CD14-positive monocyte (primary cell): Measurements from ENCODE around the gene IGF1R. TPM values are rescaled to one million over a fixed set of nuclear protein-coding genes. Genes with fewer than 3 reads are reported as not detected.
A peak's percentile ranks its signal among the peaks of the same experiment; 100 is the strongest.

Source experiments
- DNase-seq, 3 donors: peaks; one replicate each; pipeline ENCODE4 v3.0.0-alpha.2; 2011 to 2022
- H2AFZ ChIP-seq: 2 replicates; pipeline ENCODE4 v1.6.0; 2012; ENCODE audit warnings: mild to moderate bottlenecking, low read depth, low read length, inconsistent platforms; ENCODE audit not compliant: insufficient read depth, poor library complexity, severe bottlenecking
- H3K27ac ChIP-seq, 2 donors: 1 replicate in 1 of 2; 2 replicates in 1 of 2; pipeline ENCODE4 v1.5.1; 2012 to 2013; ENCODE audit warnings: low read length in 2 of 2, control low read depth in 1 of 2, inconsistent platforms in 1 of 2, low read depth in 1 of 2, mild to moderate bottlenecking in 1 of 2
- H3K27me3 ChIP-seq, 2 donors: one replicate each; pipeline versions ENCODE4 v1.6.0 to v1.6.1; 2011 to 2013; ENCODE audit warnings: low read length in 2 of 2; ENCODE audit not compliant: control insufficient read depth in 2 of 2, insufficient read depth in 2 of 2
- H3K36me3 ChIP-seq, 2 donors: replicated peaks in 1 of 2; 1 replicate in 1 of 2; 2 replicates in 1 of 2; pipeline versions ENCODE4 v1.5.1 to v1.6.1; 2012 to 2013; ENCODE audit warnings: low read length in 2 of 2, control low read depth in 1 of 2, inconsistent platforms in 1 of 2, mild to moderate bottlenecking in 1 of 2; ENCODE audit not compliant: insufficient read depth in 2 of 2, control insufficient read depth in 1 of 2
- H3K4me1 ChIP-seq, 2 donors: 1 replicate in 1 of 2; 2 replicates in 1 of 2; pipeline versions ENCODE4 v1.5.1 to v1.6.1; 2012 to 2013; ENCODE audit warnings: low read length in 2 of 2, control low read depth in 1 of 2, inconsistent platforms in 1 of 2, mild to moderate bottlenecking in 1 of 2, moderate library complexity in 1 of 2; ENCODE audit not compliant: insufficient read depth in 2 of 2, control insufficient read depth in 1 of 2
- H3K4me2 ChIP-seq: replicated peaks from 2 replicates; pipeline ENCODE3; 2012; ENCODE audit warnings: low read length, moderate library complexity, mild to moderate bottlenecking; ENCODE audit not compliant: poor library complexity, severe bottlenecking; ENCODE audit errors: extremely low read depth
- H3K4me3 ChIP-seq, 3 experiments: fragments of 200-600 bp in 1 of 3; sonication (generic) in 1 of 3; replicated peaks in 1 of 3; 1 replicate in 2 of 3; 2 replicates in 1 of 3; pipeline ENCODE4 v1.5.1; 2011 to 2013; ENCODE audit warnings: low read length in 3 of 3, mild to moderate bottlenecking in 3 of 3, control low read depth in 2 of 3, low read depth in 2 of 3, inconsistent platforms in 1 of 3, moderate library complexity in 1 of 3
- H3K79me2 ChIP-seq: 2 replicates; pipeline ENCODE4 v1.6.0; 2012; ENCODE audit warnings: mild to moderate bottlenecking, control low read depth, inconsistent platforms, low read length, moderate library complexity; ENCODE audit not compliant: insufficient read depth
- H3K9ac ChIP-seq: 2 replicates; pipeline ENCODE4 v1.6.0; 2017; ENCODE audit warnings: low read length, mild to moderate bottlenecking; ENCODE audit not compliant: insufficient read depth, poor library complexity, severe bottlenecking
- H3K9me3 ChIP-seq, 2 donors: replicated peaks in 1 of 2; 1 replicate in 1 of 2; 2 replicates in 1 of 2; pipeline versions ENCODE4 v1.5.1 to v1.6.1; 2012 to 2013; ENCODE audit warnings: low read length in 2 of 2, control low read depth in 1 of 2; ENCODE audit not compliant: control insufficient read depth in 1 of 2, insufficient read depth in 1 of 2
- H4K20me1 ChIP-seq: 2 replicates; pipeline ENCODE4 v1.6.0; 2012; ENCODE audit warnings: mild to moderate bottlenecking, low read length, control low read depth, moderate library complexity; ENCODE audit not compliant: insufficient read depth
- H3K27ac Mint-ChIP-seq, 7 donors: one replicate each; pipeline ENCODE4 v1.8.0; 2020; ENCODE audit warnings: mild to moderate bottlenecking in 7 of 7, mixed read lengths in 7 of 7, moderate library complexity in 6 of 7, inconsistent platforms in 2 of 7
- H3K27me3 Mint-ChIP-seq, 3 donors: one replicate each; pipeline ENCODE4 v1.8.0; 2021 to 2022; ENCODE audit warnings: low read depth in 3 of 3, mild to moderate bottlenecking in 3 of 3, mixed read lengths in 3 of 3, moderate library complexity in 3 of 3, inconsistent platforms in 1 of 3
- H3K36me3 Mint-ChIP-seq, 2 donors: one replicate each; pipeline ENCODE4 v1.8.0; 2020; ENCODE audit warnings: mixed read lengths in 2 of 2, inconsistent platforms in 1 of 2, mild to moderate bottlenecking in 1 of 2
- H3K4me1 Mint-ChIP-seq: one replicate; pipeline ENCODE4 v1.8.0; 2020; ENCODE audit warnings: mild to moderate bottlenecking, mixed read lengths
- H3K4me3 Mint-ChIP-seq, 2 donors: one replicate each; pipeline ENCODE4 v1.8.0; 2020; ENCODE audit warnings: mild to moderate bottlenecking in 2 of 2, mixed read lengths in 2 of 2, moderate library complexity in 1 of 2
- H3K9me3 Mint-ChIP-seq, 7 donors: one replicate each; pipeline ENCODE4 v1.8.0; 2020 to 2022; ENCODE audit warnings: mixed read lengths in 7 of 7, mild to moderate bottlenecking in 6 of 7, moderate library complexity in 6 of 7, inconsistent platforms in 2 of 7
- CTCF ChIP-seq: fragments of 200-600 bp; IDR thresholded peaks from one replicate; pipeline ENCODE4 v1.8.0; 2022; ENCODE audit warnings: antibody characterized with exemption, mild to moderate bottlenecking
- WGBS: methylation state at CpG from one replicate; pipeline ENCODE4 v1.1.5; 2013; ENCODE audit warnings: missing lambda C conversion rate; ENCODE audit not compliant: insufficient coverage; 5-methylcytosine and 5-hydroxymethylcytosine counted together
- intact Hi-C, 2 donors: fragments of 100-400 bp; cut with micrococcal nuclease; formaldehyde crosslinking; loops; one replicate each; pipeline versions ENCODE4 v1.15.0 to v1.15.1; 2023
- polyA plus RNA-seq, 3 donors: library from polyadenylated mRNA; depleted of rRNA in 1 of 3; unstranded in 2 of 3; stranded (reverse) in 1 of 3; fragments of 300-500 nt in 2 of 3; fragments of >200 nt in 1 of 3; fragmentation: Illumina TruSeq in 2 of 3; gene quantifications; 1 replicate in 2 of 3; 2 replicates in 1 of 3; pipeline ENCODE4 v1.2.3, GENCODE V29; 2012 to 2021

IGF1R gene
- polyA plus RNA-seq, 3 donors, result 0.35 to 4.9 (median 0.67) TPM

DNA sequence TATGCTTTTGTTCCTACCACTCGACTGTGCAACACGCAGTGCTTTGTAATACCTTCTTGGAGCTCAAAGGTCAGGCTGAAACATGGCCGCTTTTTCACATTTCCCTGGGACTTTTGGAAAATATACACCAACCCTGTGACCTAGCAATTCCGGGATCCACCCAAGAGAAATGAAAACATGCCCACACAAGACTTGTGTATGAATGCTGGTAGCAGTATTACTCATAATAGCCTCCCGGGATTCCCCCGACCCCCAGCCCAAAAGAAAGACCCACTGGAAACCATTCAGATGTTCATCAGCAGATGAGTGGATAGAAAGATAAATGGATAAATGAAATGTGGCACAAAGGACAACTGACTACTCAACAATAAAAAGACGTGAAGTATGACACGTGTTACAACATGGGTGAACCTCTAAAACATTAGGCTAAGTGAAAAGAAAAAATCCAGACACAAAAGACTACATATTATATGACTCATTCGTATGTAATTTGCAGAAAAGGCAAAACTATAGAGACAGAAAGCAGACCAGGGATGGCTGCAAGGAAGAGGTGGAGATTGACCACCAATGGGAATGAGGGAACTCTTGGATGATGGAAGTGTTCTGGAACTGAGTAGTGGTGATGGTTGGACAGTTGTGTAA is 255.2 kb downstream of the IGF1R start:
- peak in 1 of 3 donors; percentile 54 for DNase-seq
- Histone ChIP-seq H3K4me1 (peaks cover 17 to 42% of the 10 kb centered on the region in 2 donors), H3K9me3 (no peaks in the 10 kb centered on the region), H3K36me3 (peaks cover 5 to 27% of the 10 kb centered on the region in 2 donors), H4K20me1 (no peaks in the 10 kb centered on the region), H3K4me3 (no peak overlapping the region), H3K4me2 (no peak overlapping the region), H2AFZ (no peak overlapping the region), H3K27ac (no peak overlapping the region), H3K79me2 (peaks cover 4% of the 10 kb centered on the region), H3K9ac (no peak overlapping the region), H3K27me3 (no peaks in the 10 kb centered on the region)
- peak overlapping the region in 3 of 7 donors; percentile 37 to 61 (median 52) for H3K27ac Mint-ChIP-seq
- no peak for TF ChIP-seq CTCF
- intact Hi-C loops, result no loop called here
- WGBS, result 100% methylated on average over 3 of the region's 9 CpGs
- no peaks in the 10 kb centered on the region for H3K9me3 Mint-ChIP-seq
- peaks cover 25 to 29% of the 10 kb centered on the region in 2 donors for H3K36me3 Mint-ChIP-seq
- no peak overlapping the region for H3K4me3 Mint-ChIP-seq
- H3K27me3 Mint-ChIP-seq, result peaks cover 0 to 2% (median 0%) of the 10 kb centered on the region in 3 donors
- H3K4me1 Mint-ChIP-seq, result peaks cover 37% of the 10 kb centered on the region

DNA sequence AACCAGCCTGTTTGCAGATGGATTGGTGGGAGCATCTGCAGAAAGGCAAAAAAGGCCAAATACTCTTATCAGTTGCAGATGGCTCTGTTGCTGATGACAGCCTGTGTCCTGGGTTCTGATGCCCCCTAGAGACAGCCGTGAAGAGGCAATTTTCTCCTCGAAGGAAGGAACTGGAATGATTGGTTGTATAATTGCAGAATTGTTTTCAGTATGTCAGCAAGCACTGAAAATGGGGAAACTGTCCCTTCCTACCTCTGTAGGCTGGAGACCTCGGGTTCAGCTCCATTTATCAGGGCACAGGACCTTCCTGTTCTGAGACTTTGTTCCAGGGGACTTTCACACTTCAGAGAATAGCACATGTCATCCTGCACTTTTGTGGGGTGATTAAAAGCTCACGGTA is 256.2 kb downstream of the IGF1R start:
- no peaks in the 10 kb centered on the region for H3K9me3 Mint-ChIP-seq
- Histone ChIP-seq H3K4me3 (no peak overlapping the region), H3K79me2 (peaks cover 4% of the 10 kb centered on the region), H3K9me3 (no peaks in the 10 kb centered on the region), H2AFZ (no peak overlapping the region), H3K4me2 (no peak overlapping the region), H3K27me3 (no peaks in the 10 kb centered on the region), H4K20me1 (no peaks in the 10 kb centered on the region), H3K4me1 (peaks cover 10 to 33% of the 10 kb centered on the region in 2 donors), H3K36me3 (peaks cover 8 to 37% of the 10 kb centered on the region in 2 donors), H3K27ac (peak overlapping the region in 1 of 2 donors; percentile 49), H3K9ac (no peak overlapping the region)
- intact Hi-C loops, result no loop called here
- peaks cover 0 to 2% (median 0%) of the 10 kb centered on the region in 3 donors for H3K27me3 Mint-ChIP-seq
- H3K4me1 Mint-ChIP-seq, result peaks cover 30% of the 10 kb centered on the region
- WGBS, result no CpG with 5 or more reads among the region's 4 CpGs
- TF ChIP-seq CTCF, result peak; percentile 13
- H3K4me3 Mint-ChIP-seq, result no peak overlapping the region
- peak overlapping the region in 2 of 7 donors; percentile 7 to 76 for H3K27ac Mint-ChIP-seq
- peak; percentile 15 to 36 (median 35) for DNase-seq
- peaks cover 31 to 36% of the 10 kb centered on the region in 2 donors for H3K36me3 Mint-ChIP-seq
